B cell (primary cell): ENCODE results near the gene CALY.
A peak's percentile ranks its signal among the peaks of the same experiment; 100 is the strongest.

Experiments used
- EZH2 ChIP-seq: IDR thresholded peaks from 2 replicates; pipeline ENCODE4 v1.6.1; 2012; ENCODE audit warnings: borderline replicate concordance, low read depth, mild to moderate bottlenecking, moderate library complexity, low read length; ENCODE audit not compliant: insufficient read depth, poor library complexity, severe bottlenecking
- TF ChIP-seq, protein P1 (sequence below): fragments of 200-600 bp; IDR thresholded peaks from one replicate; pipeline ENCODE4 v1.8.0; 2022; ENCODE audit warnings: antibody characterized with exemption, mild to moderate bottlenecking

GRCh38 chr10:133325440-133326222 lies 11.1 kb downstream of the CALY start:
- TF ChIP-seq, protein P1, sequence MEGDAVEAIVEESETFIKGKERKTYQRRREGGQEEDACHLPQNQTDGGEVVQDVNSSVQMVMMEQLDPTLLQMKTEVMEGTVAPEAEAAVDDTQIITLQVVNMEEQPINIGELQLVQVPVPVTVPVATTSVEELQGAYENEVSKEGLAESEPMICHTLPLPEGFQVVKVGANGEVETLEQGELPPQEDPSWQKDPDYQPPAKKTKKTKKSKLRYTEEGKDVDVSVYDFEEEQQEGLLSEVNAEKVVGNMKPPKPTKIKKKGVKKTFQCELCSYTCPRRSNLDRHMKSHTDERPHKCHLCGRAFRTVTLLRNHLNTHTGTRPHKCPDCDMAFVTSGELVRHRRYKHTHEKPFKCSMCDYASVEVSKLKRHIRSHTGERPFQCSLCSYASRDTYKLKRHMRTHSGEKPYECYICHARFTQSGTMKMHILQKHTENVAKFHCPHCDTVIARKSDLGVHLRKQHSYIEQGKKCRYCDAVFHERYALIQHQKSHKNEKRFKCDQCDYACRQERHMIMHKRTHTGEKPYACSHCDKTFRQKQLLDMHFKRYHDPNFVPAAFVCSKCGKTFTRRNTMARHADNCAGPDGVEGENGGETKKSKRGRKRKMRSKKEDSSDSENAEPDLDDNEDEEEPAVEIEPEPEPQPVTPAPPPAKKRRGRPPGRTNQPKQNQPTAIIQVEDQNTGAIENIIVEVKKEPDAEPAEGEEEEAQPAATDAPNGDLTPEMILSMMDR = no peak
- TF ChIP-seq EZH2 = peak; percentile 73
